GM11168 (cell line): ENCODE data around the gene QSOX2.

Experiments
- in situ Hi-C: fragments of 300-500 bp; cut with MboI; formaldehyde crosslinking; loops from one replicate; pipeline ENCODE4 v1.12.0; 2022; ENCODE audit warnings: low sequenced_read_pairs; ENCODE audit not compliant: unreplicated experiment

The QSOX2 gene

GRCh38 chr9:136283291-136284235 is 38.0 kb upstream of the QSOX2 start:
- in situ Hi-C loops = loop anchor here (10.0 kb wide), 1 partner anchor 109 kb away; no protein-coding TSS in a partner anchor

GRCh38 chr9:136282272-136282861 is 36.8 kb upstream of the QSOX2 start:
- in situ Hi-C loops = loop anchor here (10.0 kb wide), 1 partner anchor 108 kb away; no protein-coding TSS in a partner anchor

DNA sequence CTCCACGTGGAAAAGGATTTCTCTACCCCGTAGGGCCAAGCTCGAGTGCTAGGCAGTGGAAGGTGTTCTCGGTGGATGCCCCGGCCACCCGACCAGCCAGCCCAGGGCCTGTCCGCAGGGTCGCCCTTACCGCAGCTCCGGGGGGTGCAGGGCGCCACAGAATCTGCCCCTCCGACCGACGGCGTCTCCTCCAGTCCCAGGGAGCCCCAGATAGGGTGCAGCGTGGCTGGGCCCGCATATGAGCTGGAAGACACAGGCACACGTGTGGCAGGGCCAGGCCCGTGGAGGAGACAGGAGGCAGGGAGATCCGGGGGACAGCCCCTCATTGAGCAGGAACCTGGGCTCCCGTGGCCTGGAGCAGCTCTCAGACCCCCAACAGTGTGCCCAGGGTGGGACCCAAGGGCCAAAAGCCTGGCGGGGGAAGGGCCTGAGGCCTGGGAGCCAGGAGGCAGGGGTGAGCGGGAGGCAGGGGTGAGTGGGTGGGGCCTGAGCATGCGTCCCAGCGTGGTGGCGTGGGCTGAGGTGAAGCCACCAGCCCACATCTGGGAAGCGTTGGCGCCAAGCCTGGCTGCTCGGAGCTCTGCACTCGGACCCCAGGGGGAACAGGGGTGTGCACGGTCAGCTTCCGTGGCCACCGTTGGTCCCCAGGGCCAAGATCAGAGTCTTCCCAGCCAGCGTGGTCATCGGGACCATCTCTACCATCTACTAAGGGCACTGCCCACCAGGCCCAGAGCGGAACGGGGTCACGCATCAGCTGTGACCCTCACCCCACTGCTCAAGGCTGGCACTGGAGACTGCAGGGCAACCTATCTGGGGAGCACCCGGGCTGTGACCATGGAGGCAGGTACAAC is 36.0 kb upstream of the QSOX2 start:
- in situ Hi-C loops = loop anchor here (10.0 kb wide), 1 partner anchor 107 kb away; no protein-coding TSS in a partner anchor

- in situ Hi-C loops = loop anchor here (10.0 kb wide), 1 partner anchor 106 kb away; no protein-coding TSS in a partner anchor
Observed at GRCh38 chr9:136280535-136281315, 35.1 kb upstream of the QSOX2 start.

- in situ Hi-C loops = no loop called here
Observed at GRCh38 chr9:136279471-136279870, 33.9 kb upstream of the QSOX2 start.

DNA sequence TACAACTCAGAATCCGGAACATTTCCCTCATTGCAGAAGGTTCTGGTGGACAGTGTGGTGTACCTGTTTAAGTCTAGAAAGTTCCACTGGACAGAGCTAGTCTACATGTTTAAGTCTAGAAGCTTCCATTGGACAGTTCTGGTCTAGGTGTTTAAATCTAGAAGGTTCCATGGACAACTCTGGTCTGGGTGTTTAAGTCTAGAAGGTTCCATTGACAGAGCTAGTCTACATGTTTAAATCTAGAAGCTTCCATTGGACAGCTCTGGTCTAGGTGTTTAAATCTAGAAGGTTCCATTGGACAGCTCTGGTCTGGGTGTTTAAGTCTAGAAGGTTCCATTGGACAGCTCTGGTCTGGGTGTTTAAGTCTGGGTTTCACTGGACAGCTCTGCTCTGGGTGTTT is 33.3 kb upstream of the QSOX2 start:
- in situ Hi-C loops = no loop called here

- in situ Hi-C loops = no loop called here
Observed at GRCh38 chr9:136278221-136278620, 32.6 kb upstream of the QSOX2 start.

DNA sequence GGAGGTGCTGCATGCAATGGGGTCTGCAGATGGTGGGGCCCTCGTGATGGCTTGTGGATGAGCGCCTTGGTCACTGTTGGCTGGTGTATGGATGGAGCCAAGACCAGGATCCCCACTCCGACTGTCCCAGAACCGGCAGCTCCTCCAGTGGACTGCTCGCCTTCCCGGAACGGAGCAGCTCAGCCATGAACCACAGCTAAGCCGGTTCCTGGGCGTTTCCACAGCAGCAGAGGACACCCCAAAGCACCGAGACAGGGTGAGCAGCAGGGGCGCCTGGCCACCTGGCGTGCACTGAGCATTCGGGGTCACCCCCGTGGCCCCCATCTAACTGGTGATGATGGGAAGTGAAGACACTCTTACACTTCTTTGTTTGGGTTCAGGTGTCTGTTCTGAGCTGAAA is 32.1 kb upstream of the QSOX2 start:
- in situ Hi-C loops = no loop called here

DNA sequence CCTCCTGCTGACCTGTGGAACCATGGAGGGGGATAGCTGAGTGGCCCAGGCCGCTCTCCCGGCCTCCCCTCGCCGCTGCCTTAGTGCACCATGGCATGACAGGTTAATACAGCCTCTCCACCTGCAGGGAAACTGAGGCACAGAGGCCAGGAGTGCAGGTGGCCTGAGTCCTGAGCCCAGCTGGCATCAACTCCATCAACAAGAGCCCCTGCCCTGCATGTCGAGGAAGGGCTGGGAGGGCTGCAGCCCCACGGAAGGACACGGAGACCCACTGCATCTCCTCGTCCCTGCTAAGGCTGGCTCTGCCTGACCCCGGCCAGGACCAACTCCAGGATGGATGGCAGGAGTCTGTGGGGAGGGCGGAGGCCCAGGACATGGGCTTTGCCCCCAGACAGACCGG is 31.1 kb upstream of the QSOX2 start:
- in situ Hi-C loops = no loop called here

DNA sequence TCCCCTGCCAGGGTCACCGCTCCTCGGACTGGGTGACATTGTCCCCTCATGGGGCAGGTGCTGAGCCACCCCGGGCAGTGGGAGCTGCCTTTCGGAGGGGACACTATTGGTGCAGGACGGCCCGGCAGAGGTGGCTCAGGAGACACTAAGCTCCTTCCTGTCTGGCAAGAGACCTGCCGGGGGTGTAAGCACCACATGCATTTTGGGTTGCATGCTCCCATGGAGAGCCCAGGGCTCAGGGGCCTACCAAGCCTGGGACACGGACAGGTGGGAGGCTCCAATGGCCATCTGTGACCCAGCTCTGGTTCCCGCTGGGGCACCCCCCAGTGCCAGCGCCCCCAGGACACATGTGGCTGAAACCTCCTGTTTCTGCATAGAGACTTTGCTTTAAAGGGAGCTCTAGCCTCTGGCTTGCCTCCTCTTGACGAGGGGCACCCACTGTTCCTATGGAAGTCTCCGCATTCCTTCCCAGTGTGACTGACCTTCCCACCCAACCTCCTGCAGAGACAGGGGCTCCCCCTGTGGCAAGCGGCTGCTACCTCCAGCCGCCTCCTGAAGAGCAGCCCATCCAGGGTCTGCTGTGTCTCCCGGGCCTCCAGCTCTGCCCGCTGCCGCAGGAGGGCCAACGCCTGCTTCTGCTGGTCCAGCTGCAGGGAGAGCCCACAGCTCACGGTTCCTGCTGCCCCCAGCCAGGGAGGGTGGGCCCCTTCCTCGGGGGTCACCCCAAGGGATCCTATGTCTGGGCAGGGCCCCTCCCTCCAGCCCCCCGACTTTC is 30.2 kb upstream of the QSOX2 start:
- in situ Hi-C loops = no loop called here

GRCh38 chr9:136274786-136275654 is 29.4 kb upstream of the QSOX2 start:
- in situ Hi-C loops = no loop called here

DNA sequence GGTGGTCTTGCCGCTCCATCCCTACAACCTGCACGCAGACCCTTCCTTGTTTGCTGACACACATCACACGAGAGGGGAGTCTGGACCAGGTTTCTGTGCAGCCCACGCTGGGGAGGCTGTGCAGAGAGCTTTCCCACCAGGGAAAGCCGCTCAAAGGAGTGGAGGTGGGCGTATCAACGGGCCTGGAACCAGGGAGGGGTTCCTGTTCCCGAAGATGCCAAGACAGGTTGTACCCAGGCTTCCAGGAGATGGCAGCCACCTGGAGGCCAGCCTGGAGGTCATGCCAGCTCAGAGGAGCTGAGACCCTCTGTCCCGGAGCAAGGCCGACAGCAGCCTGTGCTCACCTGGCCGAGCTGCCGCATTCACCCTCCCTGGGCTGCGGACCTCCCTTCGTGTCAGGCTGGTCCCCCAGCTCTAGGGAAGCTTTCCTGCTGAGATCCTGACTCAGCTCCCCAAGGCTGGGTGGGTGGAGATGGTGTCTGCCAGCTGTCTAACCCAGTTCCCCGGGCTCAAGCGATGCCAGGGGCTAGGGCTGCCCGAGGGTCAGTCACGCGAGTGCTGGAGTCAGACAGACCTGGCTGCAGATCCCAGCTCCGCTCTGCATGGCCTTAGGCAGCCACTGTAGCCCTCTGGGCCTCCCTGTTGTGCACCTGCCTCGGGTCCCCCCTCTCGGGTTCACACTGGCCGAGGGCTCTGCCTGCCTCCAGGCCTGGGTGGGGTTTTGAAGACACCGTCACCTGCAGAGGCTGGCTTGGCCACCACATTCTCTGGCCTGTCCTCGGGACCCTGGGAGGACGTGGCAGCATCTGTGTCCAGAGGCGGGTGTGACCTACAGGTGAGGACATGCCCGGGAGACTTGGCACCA is 28.5 kb upstream of the QSOX2 start:
- in situ Hi-C loops = no loop called here

GRCh38 chr9:136273244-136273865 is 27.7 kb upstream of the QSOX2 start:
- in situ Hi-C loops = no loop called here

GRCh38 chr9:136270173-136270705 is 24.6 kb upstream of the QSOX2 start:
- in situ Hi-C loops = no loop called here

DNA sequence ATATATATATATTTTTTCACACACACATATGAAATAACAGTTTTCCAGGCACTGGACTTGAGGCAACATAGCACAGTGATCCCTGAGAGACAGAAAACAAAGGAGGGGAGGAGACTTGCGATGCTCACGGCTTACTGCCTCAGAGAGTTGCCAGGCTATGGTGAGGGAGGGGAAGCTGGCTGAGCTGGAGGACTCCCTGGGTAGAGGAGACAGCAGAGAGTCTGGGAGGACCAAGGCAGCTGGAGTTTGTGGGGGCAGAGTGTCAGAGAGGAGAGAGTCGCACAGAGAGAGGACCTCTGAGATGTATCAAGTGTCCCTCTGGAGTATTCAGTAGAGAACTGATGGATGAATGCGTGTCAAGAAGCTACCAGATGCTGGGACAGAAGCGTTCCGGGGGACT is 23.1 kb upstream of the QSOX2 start:
- in situ Hi-C loops = no loop called here

GRCh38 chr9:136268318-136268717 is 22.7 kb upstream of the QSOX2 start:
- in situ Hi-C loops = no loop called here
